ENCODE results near the gene ARHGAP29. TPM values are rescaled to one million over a fixed set of nuclear protein-coding genes. Genes with fewer than 3 reads are reported as not detected.

Gene ARHGAP29
- total and polyA plus RNA-seq, 2 of the 8 experiments (the other 6 are each of a cell fraction or from before 2014, with no cell fraction given) = 0.57 to 3.2 TPM

- Histone ChIP-seq H2AFZ (ENCODE audit: low read length) (no peak overlapping the region), H2AK5ac (ENCODE audit: low read depth, low read length) (no peak overlapping the region), H4K8ac (ENCODE audit: extremely low read depth, insufficient read depth, low read length) (no peak overlapping the region), H3K18ac (ENCODE audit: extremely low read depth, low read length) (no peak overlapping the region), H2BK15ac (ENCODE audit: low read length) (no peak overlapping the region), H3K4me3 (ENCODE audit: extremely low read depth in 1 of 4, insufficient read depth in 2 of 4, low read depth in 3 of 4, low read length in 4 of 4) (no peak overlapping the region), H3K4me1 (replicated peaks in 1 of 4; ENCODE audit: control insufficient read depth in 3 of 4, insufficient read depth in 4 of 4, low read length in 3 of 4) (peaks cover 0 to 2% (median 0%) of the 10 kb centered on the region in 4 experiments; a peak in 1 of 7 replicates), H3K9me3 (ENCODE audit: insufficient read depth in 2 of 2, low read depth in 1 of 2, low read length in 1 of 2) (no peaks in the 10 kb centered on the region), H3K4me2 (ENCODE audit: insufficient read depth in 1 of 2, low read depth in 2 of 2, low read length in 2 of 2) (no peak overlapping the region), H2BK5ac (ENCODE audit: low read depth, low read length) (no peak overlapping the region), H3K36me3 (ENCODE audit: control insufficient read depth in 2 of 4, insufficient read depth in 4 of 4, low read length in 3 of 4) (no peaks in the 10 kb centered on the region), H4K5ac (ENCODE audit: insufficient read length, low read depth, low read length) (no peak overlapping the region), H3K79me1 (ENCODE audit: low read depth, low read length) (no peaks in the 10 kb centered on the region), H3K9ac (replicated peaks in 1 of 4; ENCODE audit: extremely low read depth in 1 of 4, low read depth in 3 of 4, low read length in 3 of 4) (no peak overlapping the region), H3K14ac (ENCODE audit: insufficient read length) (no peak overlapping the region), H3K79me2 (ENCODE audit: control insufficient read depth in 1 of 2, insufficient read depth in 2 of 2, low read length in 2 of 2) (no peaks in the 10 kb centered on the region), H3K23ac (ENCODE audit: insufficient read length) (no peak overlapping the region), H3K4ac (replicated peaks; ENCODE audit: insufficient read length, low read depth, low read length) (no peak overlapping the region), H2BK12ac (ENCODE audit: low read depth, low read length) (no peak overlapping the region), H4K20me1 (replicated peaks in 1 of 2; ENCODE audit: control insufficient read depth in 1 of 2, insufficient read depth in 2 of 2, low read length in 2 of 2) (no peaks in the 10 kb centered on the region), H2BK20ac (ENCODE audit: low read length) (no peak overlapping the region), H3K27ac (ENCODE audit: low read depth, low read length) (no peak overlapping the region), H3K23me2 (ENCODE audit: low read depth, low read length) (peaks cover 11% of the 10 kb centered on the region; the same call in 1 of the 2 replicates), H4K91ac (replicated peaks; ENCODE audit: insufficient read length, low read length) (no peak overlapping the region), H3K27me3 (replicated peaks in 1 of 4; ENCODE audit: control insufficient read depth in 3 of 4, extremely low read depth in 1 of 4, insufficient read depth in 3 of 4, low read length in 3 of 4) (peaks cover 17 to 41% (median 34%) of the 10 kb centered on the region in 4 experiments), H3K56ac (replicated peaks; ENCODE audit: insufficient read length, low read depth, low read length) (no peak overlapping the region), H2BK120ac (replicated peaks; ENCODE audit: low read depth, low read length) (no peak overlapping the region)
- TF ChIP-seq POLR2AphosphoS5 (IDR thresholded peaks at IDR 0.05; ENCODE audit: low read depth, low read length) (no peak), CREB1 (IDR thresholded peaks at IDR 0.05) (no peak), JUND (IDR thresholded peaks at IDR 0.05; ENCODE audit: low read length) (no peak), NANOG (IDR thresholded peaks at IDR 0.05; ENCODE audit: insufficient read depth, low read depth, low read length, poor library complexity, severe bottlenecking) (no peak), RAD21 (IDR thresholded peaks at IDR 0.05 in 1 of 2, conservative IDR thresholded peaks at IDR 0.05 in 1 of 2; ENCODE audit: low read depth in 2 of 2, low read length in 2 of 2) (no peak), SAP30 (IDR thresholded peaks at IDR 0.05; ENCODE audit: insufficient read depth, insufficient replicate concordance, low read length) (no peak), EZH2 (IDR thresholded peaks at IDR 0.05; ENCODE audit: low read depth, low read length, severe bottlenecking) (no peak), BCL11A (IDR thresholded peaks at IDR 0.05; ENCODE audit: low read depth in 2 of 2, low read length in 2 of 2) (no peak), NRF1 (IDR thresholded peaks at IDR 0.05; ENCODE audit: low read depth, low read length) (no peak), MAX (IDR thresholded peaks at IDR 0.05) (no peak)
- POLR2A ChIA-PET (ENCODE audit: partially characterized antibody) = no interaction called here
- CTCF ChIA-PET (ENCODE audit: partially characterized antibody) = interaction anchor here (0.7 to 13.1 kb wide), 9 partner anchors 8 to 197 kb away, joined by 3 to 151 read pairs (median 7); no protein-coding TSS in a partner anchor
- DNase-seq (ENCODE audit: low read depth in 1 of 2, low spot score in 2 of 2) (no peak), FAIRE-seq (no peak)
Measured at GRCh38 chr1:94239796-94240195, 2.4 kb upstream of the ARHGAP29 start.
